Breast epithelium (tissue), 3 donors: ENCODE measurements around the gene MAPT.

Experiments used
- POLR2A ChIP-seq: fragments of 450-650 bp; IDR thresholded peaks from one replicate; pipeline ENCODE4 v1.6.1; 2016; ENCODE audit warnings: antibody characterized with exemption, mild to moderate bottlenecking, moderate library complexity
- POLR2AphosphoS5 ChIP-seq, 3 donors: sonication (generic); formaldehyde crosslinking; IDR thresholded peaks; one replicate each; pipeline ENCODE4 v1.6.1; 2017; ENCODE audit warnings: antibody characterized with exemption in 3 of 3
- TF ChIP-seq, protein P1 (sequence below), 3 donors: fragments of 450-650 bp; IDR thresholded peaks; one replicate each; pipeline ENCODE4 v1.5.1; 2016 to 2017; ENCODE audit warnings: antibody characterized with exemption in 3 of 3, mild to moderate bottlenecking in 3 of 3, moderate library complexity in 3 of 3

- TF ChIP-seq, protein P1, sequence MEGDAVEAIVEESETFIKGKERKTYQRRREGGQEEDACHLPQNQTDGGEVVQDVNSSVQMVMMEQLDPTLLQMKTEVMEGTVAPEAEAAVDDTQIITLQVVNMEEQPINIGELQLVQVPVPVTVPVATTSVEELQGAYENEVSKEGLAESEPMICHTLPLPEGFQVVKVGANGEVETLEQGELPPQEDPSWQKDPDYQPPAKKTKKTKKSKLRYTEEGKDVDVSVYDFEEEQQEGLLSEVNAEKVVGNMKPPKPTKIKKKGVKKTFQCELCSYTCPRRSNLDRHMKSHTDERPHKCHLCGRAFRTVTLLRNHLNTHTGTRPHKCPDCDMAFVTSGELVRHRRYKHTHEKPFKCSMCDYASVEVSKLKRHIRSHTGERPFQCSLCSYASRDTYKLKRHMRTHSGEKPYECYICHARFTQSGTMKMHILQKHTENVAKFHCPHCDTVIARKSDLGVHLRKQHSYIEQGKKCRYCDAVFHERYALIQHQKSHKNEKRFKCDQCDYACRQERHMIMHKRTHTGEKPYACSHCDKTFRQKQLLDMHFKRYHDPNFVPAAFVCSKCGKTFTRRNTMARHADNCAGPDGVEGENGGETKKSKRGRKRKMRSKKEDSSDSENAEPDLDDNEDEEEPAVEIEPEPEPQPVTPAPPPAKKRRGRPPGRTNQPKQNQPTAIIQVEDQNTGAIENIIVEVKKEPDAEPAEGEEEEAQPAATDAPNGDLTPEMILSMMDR (IDR thresholded peaks at IDR 0.05), result no peak
- TF ChIP-seq POLR2A, result no peak
- no peak for TF ChIP-seq POLR2AphosphoS5 (IDR thresholded peaks at IDR 0.05)
Observed at GRCh38 chr17:45915263-45915662, 20.9 kb downstream of the MAPT start.
